ENCODE results near the gene GID4. TPM values are rescaled to one million over a fixed set of nuclear protein-coding genes. Genes with fewer than 3 reads are reported as not detected.

The GID4 gene
- total RNA-seq, 3 donors from 2014 or later, result 5.8 to 24.4 (median 5.8) TPM

GRCh38 chr17:18064053-18064452, 24.8 kb downstream of the GID4 start:
- DNase-seq, result no peak
- Histone ChIP-seq H3K36me3 (ENCODE audit: low read depth) (no peaks in the 10 kb centered on the region), H3K4me1 (ENCODE audit: low read depth) (no peaks in the 10 kb centered on the region), H3K4me3 (no peak overlapping the region), H3K9me3 (no peaks in the 10 kb centered on the region)
- intact Hi-C loops (cut with DNase I, micrococcal nuclease), result no loop called here
- ATAC-seq, result no peak
- TF ChIP-seq, protein P1, sequence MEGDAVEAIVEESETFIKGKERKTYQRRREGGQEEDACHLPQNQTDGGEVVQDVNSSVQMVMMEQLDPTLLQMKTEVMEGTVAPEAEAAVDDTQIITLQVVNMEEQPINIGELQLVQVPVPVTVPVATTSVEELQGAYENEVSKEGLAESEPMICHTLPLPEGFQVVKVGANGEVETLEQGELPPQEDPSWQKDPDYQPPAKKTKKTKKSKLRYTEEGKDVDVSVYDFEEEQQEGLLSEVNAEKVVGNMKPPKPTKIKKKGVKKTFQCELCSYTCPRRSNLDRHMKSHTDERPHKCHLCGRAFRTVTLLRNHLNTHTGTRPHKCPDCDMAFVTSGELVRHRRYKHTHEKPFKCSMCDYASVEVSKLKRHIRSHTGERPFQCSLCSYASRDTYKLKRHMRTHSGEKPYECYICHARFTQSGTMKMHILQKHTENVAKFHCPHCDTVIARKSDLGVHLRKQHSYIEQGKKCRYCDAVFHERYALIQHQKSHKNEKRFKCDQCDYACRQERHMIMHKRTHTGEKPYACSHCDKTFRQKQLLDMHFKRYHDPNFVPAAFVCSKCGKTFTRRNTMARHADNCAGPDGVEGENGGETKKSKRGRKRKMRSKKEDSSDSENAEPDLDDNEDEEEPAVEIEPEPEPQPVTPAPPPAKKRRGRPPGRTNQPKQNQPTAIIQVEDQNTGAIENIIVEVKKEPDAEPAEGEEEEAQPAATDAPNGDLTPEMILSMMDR (IDR thresholded peaks at IDR 0.05), result no peak

DNA sequence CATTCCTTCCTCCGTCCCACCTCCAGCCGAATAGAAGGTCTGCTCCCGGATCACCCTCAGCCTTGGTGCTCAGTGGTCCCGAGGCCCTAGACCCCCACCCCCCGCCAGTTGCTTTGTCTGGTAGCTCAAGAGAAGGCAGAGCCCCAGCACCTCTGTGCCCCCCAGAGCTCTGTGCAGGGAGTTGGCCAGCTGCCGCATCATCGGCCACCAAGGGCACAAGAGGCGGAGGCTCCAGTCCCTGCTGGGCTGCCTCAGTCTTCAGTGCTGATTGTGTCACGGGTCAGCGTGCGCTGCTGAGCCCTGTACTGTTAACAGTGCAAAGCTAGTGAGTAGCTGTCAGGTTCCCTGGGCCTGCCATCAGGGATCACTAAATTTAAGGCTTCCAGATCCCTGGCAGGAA, 26.3 kb downstream of the GID4 start:
- ATAC-seq (no peak), DNase-seq (no peak)
- intact Hi-C loops (cut with DNase I, micrococcal nuclease), result no loop called here
- H3K4me3 ChIP-seq, result no peak overlapping the region
- H3K9me3 ChIP-seq, result no peaks in the 10 kb centered on the region
- no peaks in the 10 kb centered on the region for H3K36me3 ChIP-seq (ENCODE audit: low read depth)
- H3K4me1 ChIP-seq (ENCODE audit: low read depth), result no peaks in the 10 kb centered on the region
- TF ChIP-seq, protein P1 (IDR thresholded peaks at IDR 0.05), result no peak

DNA sequence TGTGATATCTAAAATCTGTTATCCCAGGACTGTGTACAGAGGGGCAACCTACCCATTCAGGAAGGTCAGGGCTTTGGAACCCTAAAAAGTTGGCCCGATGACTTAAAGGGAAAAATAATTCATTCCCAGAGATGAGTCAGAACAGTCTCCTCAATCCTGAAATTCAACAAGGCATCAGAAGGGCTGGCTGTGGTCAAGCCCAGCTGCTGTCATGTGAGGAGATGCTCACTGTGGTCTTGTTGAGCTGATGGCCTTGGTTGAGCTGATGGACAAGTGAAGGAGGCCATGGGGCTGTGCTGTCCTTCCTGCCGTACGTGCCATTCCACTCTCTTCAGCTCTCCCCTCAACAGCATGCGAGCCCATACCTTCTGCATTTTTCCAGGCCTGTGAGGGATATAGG, 27.7 kb downstream of the GID4 start:
- no peak overlapping the region for H3K4me3 ChIP-seq
- H3K36me3 ChIP-seq (ENCODE audit: low read depth), result no peaks in the 10 kb centered on the region
- TF ChIP-seq, protein P1 (IDR thresholded peaks at IDR 0.05), result no peak
- DNase-seq (no peak), ATAC-seq (no peak)
- no peaks in the 10 kb centered on the region for H3K9me3 ChIP-seq
- H3K4me1 ChIP-seq (ENCODE audit: low read depth), result no peaks in the 10 kb centered on the region
- intact Hi-C loops (cut with DNase I, micrococcal nuclease), result no loop called here

- TF ChIP-seq, protein P1 (IDR thresholded peaks at IDR 0.05), result no peak
- DNase-seq (no peak), ATAC-seq (no peak)
- intact Hi-C loops (cut with DNase I, micrococcal nuclease), result no loop called here
- Histone ChIP-seq H3K4me1 (ENCODE audit: low read depth) (no peaks in the 10 kb centered on the region), H3K4me3 (no peak overlapping the region), H3K9me3 (no peaks in the 10 kb centered on the region), H3K36me3 (ENCODE audit: low read depth) (no peaks in the 10 kb centered on the region)
Measured at GRCh38 chr17:18069101-18069500, 29.9 kb downstream of the GID4 start.

DNA sequence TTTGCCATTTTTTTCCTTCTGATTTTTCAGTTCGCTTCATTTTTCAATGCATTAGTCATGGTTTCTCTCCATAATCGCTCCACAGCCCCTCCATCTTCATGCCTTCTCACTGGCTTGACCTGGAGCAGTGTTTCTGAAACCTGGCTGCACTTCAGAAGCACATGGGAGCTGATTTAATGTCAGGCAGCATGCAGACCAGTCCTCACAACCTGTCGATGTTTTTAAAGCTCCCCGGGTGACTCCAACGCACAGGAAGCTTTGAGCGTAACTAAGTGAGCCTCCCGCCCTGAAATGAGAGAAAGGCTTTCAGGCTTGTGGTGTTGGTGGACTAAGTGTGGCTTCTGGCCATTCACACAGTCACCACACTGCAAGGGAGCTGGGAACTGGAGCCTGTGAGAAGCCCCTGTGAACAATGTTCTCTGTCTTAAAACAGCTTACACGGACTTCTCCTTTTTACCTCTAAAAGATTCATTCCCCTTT, 31.7 kb downstream of the GID4 start:
- Histone ChIP-seq H3K36me3 (ENCODE audit: low read depth) (no peaks in the 10 kb centered on the region), H3K4me3 (no peak overlapping the region), H3K4me1 (ENCODE audit: low read depth) (no peaks in the 10 kb centered on the region), H3K9me3 (no peaks in the 10 kb centered on the region)
- TF ChIP-seq, protein P1 (IDR thresholded peaks at IDR 0.05), result no peak
- DNase-seq (no peak), ATAC-seq (no peak)
- intact Hi-C loops (cut with DNase I, micrococcal nuclease), result no loop called here

GRCh38 chr17:18071751-18072150, 32.5 kb downstream of the GID4 start:
- no peak overlapping the region for H3K4me3 ChIP-seq
- intact Hi-C loops (cut with DNase I, micrococcal nuclease), result no loop called here
- H3K9me3 ChIP-seq, result no peaks in the 10 kb centered on the region
- no peak for ATAC-seq
- H3K4me1 ChIP-seq (ENCODE audit: low read depth), result no peaks in the 10 kb centered on the region
- no peaks in the 10 kb centered on the region for H3K36me3 ChIP-seq (ENCODE audit: low read depth)
- TF ChIP-seq, protein P1 (IDR thresholded peaks at IDR 0.05), result no peak
- no peak for DNase-seq

Measured in mucosa of descending colon (tissue), 3 donors.